ENCODE data around the gene SNRNP25.

Gene SNRNP25

DNA sequence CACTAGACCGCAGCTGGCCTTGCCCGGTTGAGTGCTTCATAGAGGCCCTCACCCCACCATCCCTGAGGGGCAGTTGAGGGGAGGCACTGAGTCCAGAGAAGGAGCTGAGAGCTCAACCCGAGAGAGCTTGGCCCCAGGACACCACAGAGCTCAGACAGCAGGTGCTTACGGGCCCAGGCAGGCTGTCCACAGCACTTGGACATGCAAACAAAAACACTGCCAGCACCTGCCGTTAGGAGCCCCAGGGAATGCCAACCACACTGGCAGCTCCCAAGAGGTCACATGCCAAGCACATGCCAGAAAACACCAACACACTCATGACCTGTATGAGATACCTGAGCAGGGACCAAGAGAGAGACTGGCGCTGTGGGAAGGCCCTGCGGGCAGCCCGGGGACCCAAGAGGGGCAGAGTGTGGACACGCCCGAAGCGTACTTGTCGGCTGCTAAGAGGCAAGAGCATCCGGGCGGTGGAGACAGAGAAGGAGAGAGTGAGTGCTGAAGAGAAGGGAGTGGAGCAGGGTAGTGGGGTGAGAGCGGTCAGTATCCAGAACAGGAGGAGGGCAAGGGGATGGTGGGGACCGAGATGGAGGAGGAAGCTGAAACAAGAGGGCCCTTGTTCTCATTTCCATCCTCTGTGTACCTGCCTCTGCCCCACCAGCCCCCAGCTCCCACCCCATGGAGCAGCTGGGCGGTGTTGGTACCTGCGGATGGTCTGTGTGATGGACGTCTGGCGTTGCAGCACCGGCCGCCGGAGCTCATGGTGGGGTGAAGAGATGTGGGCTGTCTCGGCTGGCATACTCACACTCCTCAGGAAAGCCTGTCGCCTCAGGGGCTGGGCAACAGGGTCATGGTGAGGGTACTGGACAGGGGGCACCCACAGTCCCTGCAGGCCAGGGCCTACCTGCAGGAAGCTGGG is 10.6 kb downstream of the SNRNP25 start:
- DNase-seq: no peak

DNA sequence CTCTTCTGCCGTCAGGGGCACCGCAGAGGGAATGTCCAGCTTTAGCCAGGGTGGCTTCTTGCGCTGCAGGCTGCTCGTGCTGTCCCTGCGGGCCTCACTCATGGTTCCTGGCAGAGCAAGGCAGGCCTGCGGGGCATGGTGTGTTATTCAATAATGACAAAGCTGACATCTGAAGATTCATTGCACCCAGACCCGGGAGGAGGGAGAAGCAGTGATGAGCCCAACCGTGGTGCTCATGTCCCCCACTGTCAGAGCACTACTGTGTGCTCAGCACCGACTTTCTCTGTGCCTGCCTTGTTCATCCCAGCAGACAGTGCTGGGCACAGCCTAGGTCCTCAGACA is 11.3 kb downstream of the SNRNP25 start:
- DNase-seq: no peak

DNA sequence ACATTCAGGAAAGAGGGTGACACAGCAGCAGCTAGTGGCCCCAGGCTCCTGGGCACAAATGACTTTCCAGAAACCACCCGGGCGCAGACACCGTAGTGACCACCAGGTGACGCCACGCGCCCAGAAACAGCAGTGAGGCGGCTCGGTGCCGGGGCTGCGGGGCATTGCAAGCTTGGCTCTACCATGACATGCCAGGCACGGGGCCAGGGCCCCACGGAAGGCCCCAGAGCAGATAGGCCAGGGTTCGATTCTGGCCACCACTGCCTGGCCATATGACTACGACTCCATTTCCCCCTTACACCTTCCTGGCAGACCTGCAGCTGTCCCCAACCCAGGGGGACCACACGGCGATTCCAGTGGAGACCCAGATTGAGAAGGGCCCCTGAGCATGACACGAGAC is 12.1 kb downstream of the SNRNP25 start:
- peak; percentile 79 for DNase-seq

DNA sequence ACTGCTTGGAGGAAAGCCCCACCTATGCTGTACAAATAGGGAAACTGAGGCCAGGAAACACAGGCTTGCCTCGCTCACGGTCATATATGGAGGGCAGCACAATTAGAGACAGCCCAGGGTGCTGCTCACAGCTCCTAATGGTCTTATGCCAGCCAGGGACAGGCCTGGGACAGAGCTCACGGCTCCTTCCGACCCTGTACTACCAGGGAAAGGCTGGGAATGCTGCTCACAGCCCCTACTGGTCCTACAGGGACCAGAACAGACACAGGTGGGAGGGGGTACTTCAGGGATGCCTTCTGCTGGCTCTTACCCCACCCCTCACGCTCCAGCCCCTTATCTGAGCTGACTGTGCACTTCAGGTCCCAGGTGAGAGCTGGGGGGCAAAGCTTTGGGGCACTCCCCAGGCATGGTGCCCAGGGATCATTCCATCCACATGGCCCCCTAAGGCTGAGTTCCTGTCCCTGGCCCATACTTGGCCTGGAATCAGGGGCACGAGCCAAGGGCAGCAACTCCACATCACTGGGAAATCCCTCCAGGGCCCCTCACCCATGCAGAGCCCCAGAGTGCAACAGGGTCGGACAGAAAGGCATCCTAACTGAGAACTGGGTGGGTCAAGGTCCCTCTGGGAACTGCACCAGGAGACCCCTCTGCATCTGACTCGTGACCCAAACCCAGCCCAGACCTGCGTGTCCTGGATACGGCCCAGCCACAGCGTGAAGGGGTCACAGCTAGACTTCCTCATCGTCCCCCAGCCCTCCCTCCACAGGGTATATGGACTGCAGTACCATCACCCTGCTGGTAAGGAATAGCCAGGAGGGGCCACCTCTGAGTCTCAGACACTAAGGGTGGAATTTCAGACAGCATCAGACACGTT is 12.9 kb downstream of the SNRNP25 start:
- DNase-seq: no peak

DNA sequence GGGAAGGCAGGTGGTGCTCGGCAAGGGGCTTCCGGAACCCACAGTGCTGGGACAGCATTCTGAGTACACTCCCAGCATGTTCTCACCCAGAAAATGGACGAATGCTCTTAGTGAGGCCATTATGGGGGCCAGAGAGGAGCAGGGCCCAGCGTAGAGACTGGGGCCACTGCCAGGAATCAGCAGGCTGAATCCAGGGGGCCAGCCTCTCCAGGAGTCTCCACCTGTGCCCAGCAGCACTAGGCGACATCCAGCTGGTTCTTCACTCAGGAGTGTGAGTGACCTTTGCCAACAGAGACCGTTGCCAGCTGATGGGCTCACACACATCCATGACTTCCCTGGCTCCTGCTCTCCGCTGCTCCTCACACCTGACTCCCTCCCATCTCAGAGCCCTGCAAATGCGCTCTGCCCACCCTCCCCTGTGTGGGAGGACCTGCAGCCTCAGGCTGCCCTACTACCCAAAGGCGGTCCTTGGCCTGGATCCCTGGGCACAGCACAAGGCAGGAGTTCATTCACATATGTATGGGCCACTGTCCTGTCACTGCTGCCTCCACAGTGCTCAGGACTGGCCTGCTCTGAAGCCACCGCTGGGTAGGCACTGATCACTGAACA is 13.7 kb downstream of the SNRNP25 start:
- no peak for DNase-seq

DNA sequence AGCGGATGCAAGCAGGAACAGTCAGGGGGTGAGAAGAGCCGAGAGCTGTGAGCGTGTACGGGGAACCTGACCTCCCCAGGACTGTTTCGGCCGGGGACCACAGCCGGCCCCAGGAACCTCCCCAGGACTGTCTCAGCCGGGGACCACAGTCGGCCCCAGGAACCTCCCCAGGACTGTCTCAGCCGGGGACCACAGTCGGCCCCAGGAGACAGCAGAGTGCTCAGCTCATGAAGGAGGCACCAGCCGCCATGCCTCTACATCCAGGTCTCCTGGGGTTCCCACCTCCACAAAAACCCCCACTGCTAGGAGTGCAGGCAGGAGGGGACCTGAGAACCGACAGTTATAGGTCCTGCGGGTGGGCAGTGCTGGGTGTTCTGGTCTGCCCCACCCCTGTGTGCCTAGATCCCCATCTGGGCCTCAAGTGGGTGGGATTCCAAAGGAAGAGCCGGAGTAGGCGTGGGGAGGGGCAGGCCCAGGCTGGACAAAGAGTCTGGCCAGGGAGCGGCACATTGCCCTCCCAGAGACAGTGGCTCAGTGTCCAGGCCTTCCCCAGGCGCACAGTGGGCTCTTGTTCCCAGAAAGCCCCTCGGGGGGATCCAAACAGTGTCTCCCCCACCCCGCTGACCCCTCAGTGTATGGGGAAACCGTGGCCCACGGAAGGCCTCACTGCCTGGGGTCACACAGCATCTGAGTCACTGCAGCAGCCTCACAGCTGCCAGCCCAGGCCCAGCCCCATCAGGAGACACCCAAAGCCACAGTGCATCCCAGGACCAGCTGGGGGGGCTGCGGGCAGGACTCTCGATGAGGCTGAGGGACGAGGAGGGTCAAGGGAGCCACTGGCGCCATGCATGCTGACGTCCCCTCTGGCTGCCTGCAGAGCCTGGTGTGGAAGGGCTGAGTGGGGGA is 14.5 kb downstream of the SNRNP25 start:
- no peak for DNase-seq

DNA sequence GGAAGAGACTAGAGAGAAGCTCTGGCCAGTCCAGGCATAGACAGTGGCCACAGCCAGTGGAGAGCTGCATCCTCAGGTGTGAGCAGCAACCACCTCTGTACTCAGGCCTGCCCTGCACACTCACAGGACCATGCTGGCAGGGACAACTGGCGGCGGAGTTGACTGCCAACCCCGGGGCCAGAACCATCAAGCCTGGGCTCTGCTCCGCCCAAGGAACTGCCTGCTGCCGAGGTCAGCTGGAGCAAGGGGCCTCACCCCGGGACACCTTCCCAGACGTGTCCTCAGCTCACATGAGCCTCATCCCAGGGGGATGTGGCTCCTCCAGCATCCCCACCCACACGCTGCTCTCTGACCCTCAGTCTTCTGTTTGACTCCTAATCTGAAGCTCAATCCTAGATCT is 15.6 kb downstream of the SNRNP25 start:
- no peak for DNase-seq

DNA sequence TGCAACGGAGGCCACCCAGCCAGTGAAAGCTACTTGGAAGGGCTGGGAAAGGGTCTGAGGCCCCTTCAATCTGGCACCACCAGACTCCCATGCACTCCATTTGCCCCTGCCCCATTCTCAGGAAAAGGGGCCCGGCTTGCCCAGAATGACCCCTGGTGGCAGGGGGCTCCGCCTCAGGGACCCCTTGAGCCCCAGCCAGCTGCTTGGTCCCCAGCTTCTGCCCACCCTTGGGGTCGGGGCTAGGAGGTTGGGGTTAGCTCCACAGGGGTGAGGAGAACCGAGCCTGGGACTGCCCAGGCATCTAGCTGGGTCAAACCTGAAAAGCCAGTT is 17.5 kb downstream of the SNRNP25 start:
- DNase-seq: no peak

DNA sequence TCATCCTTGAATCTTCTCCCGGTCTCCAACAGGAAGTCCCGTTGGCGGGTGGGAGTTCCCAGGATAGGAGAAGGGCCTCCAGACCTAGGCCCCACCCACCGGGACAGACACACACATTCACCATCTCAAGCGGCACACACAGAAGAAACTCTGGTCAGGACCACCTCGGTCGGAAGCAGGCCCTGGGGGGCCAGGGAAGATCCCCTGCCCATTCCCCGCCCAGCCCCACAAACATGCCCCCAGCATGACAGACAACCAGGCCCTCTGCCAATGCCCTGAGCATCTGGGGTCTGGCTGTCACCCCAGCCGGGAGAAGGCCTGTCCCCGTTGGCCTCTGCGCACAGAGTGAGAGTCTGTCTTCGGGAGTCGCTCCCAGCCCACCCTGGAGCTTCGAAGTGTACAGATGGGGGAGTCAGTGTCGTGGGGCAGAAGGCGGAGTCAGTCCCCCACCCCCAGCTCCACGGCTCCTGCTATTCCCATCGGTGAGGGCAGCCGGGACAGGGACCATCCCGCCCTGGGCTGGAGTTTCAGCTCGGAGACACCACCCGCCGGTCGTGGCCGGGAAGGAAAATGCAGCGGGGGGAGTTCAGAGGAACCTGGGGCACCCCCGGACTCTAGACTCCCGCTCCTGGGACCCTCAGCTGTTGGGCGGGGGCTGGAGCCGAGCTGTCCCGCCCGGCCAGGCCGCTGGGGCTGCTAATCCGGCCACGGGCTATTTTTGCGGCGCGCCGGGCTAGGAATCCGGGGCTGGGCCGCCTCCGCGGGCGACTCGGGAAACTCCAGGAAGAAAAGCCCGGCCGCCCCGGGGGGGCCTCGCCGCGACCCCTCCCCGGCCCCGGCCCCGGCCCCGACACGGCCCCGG is 18.1 kb downstream of the SNRNP25 start:
- no peak for DNase-seq

DNA sequence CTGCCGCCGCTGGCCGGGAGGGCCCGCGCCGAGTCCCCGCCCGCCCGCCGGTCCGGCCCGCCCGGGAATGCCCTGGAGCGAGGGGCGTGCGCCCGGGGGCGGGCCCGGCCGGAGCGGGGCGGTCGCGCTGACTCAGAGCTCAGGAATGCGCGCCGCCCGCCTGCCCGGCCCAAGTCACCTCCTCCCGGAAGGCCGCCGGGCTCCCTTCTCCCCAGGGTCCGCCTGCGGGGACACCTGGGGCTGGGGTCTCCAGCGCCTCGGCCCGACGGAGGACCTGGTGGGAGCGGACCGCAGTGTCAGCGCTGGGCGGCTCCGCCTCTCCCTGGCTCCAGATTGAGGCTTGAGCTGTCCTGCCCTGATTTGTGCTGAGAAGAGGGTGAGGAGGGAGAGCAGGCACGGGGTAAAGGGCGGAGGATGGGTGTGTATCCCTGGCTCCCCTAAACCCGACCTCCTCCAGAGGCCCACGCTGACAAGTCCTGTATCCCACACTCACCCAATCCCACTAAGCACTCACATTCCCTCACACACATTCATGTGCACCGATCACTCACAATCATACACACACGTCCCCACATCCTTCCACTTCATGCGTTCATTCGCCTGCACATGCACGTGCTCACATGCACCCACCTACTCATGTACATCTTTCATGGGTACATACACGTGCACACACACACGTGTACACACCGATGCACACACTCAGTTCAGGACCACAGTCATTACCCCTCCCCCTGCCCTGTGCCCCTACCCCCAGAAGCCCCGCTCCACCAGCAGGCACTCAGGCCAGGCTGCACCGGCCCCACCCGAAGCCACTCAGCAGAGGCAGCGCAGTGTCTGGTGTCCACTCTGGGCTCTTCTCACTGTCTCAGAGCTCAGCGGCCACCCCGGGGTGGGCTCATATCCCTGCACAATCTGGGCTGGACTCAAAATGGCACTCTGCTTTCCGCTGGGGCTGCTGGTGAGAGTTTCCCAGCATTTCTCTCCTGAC is 19.2 kb downstream of the SNRNP25 start, which contains the start of gene RHBDF1:
Gene RHBDF1, minus strand, starts transcription at position 71 of the 988 bp plus-strand sequence. CDS start 7,616 bp downstream, outside the sequence.
- no peak for DNase-seq

DNA sequence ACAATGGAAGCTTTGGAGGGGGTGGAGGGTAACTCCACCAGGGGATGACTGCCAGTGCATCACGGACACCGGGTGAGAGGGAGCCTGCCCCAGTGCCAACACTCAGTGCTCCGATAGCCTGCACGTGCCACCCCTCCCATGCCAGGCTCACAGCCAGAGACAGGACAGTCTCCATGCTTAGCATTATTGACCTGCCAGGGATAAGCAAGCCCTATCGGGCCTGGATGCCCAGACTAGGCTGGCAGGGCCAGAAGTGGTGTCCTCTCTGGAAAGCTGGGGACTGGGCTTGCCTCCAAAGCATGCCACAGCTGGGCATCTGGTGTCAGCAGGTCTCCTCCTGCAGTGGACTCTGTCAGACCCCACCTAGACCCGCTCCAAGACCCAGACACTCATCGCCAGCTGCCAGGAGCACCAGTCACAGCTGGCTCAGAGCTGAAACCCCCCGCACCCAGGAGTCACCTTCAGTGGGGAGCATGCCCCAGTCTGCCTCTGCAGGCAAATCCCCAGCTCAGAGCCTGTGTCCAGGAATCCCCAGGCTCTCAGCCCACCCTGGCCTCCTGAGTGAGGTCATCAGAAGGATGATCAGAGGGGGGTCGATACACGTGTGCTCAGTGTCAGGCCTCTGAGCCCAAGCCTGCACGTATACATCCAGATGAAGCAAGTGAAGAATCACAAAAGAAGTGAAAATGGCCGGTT is 20.6 kb downstream of the SNRNP25 start:
- DNase-seq: no peak

DNA sequence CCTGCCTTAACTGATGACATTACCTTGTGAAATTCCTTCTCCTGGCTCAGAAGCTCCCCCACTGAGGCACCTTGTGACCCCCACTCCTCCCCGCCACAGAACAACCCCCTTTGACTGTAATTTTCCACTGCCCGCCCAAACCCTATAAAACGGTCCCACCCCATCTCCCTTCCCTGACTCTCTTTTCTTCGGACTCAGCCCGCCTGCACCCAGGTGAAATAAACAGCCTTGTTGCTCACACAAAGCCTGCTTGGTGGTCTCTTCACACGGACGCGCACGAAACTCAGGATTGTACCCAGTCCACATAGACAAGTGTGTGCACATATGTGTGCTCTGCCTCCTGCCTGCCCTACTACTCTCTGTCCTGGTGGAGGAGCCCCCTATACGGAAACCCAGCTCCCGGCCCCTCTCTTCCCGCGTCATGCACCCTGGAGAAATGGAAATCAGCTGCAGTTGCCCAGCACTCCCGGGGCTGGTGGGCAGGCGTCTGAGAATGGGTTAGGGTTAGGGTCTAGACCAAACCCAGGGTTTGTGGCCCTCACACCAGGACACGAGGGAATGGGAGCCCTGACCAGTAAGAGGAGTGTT is 21.2 kb downstream of the SNRNP25 start:
- DNase-seq: no peak

DNA sequence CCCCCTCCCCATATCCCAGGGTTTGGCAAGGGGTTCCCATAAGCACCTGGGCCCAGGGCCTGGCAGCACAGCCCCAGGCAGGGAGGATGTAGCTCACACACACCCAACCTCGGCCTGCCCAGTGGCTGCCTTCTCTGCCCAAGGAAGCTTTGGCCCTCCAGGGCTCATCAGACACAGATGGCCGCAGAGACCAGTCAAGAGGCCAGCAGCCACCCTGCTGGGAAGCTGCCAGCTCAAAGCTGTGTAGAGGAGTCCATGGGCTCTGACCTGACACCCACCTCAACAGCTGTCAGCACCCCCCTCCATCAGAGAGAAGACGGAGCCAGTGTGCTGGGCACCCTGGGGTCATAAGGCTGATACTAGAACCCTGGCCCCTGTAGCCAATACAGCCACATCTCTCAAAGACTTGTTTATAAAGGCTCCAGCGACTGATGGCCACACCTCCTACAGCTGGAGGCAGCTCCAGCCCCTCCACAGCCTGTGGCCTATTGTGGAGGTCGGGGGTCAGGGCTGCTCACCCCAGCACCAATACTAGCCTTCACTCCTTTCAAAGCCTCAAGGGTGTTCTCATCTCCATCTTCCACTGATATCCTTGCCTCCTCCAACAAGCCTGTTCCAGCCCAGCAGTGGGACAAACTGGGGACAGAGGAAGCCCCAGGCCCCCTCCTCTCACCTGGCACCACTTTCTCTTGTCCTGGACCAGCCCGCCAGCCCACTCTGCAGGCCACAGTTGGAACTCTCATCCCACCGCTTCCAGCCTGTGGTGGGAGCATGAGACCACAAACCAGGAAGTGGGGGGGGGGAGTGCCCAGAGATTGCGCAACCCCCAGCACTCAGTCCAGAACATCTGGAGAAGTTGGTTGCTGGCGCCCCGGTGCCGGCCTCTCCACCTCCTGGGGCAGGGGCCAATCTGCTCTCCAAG is 22.2 kb downstream of the SNRNP25 start:
- DNase-seq: no peak

DNA sequence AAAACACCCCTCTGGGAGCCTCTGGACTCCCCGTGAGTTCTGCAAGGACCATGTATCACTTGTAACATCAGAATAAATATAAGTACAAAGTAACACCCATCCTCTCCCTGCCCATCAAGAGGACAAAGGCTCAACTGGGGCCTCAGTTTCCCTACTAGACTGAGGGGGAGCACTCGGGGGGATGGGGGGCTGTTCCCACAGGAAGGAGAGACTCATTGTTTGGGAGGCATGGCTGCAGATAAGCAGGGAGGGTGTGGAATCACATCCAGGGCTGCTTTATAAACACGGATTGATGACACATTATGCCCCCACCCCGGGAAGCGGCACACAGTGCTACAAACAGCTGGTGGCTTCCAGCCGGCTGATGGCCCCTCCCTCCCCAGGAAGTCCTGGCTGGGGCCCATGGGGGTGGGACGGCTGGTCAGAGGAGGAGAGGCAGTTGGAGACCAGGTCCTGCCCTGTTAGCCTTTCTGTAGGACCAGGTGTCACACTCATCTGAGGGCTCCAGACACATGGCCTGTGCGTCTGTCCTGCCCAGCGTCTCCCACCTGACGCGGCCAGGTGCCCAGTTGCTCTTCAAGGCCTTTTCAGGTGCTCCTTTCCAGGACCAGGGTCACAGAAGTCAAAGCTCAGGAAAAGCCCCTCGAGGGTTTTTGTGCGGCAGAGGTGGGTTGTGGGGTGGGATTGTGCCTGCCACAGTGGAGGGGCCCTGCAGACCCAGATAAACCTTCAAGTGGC is 23.1 kb downstream of the SNRNP25 start:
- no peak for DNase-seq

DNA sequence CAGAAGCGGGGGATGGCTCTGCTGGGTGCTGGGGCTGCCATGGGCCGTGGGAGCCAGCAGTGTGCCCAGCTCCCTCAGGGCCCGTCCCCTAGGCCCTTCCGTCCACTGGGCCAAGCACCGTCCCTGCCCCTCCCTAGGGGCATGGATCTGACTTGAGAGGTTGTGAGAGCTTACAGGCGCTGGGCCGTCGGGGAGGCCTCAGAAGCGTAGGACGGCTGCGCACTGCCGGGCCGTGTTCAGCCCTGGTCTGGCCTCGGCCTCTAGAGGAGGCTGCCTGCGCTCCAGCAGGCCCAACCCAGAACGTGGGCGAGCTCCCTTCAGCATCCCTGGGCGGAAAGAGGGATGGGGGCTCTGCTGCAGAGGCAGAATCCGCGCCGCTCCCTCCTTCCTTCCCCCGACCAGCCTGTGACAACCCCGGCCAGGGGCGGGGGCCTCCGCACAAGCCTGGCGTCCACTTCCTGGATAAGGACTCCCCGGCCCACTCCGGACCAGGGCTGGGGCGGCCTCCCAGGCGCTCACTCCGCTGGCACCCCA is 23.7 kb downstream of the SNRNP25 start:
- DNase-seq: no peak

DNA sequence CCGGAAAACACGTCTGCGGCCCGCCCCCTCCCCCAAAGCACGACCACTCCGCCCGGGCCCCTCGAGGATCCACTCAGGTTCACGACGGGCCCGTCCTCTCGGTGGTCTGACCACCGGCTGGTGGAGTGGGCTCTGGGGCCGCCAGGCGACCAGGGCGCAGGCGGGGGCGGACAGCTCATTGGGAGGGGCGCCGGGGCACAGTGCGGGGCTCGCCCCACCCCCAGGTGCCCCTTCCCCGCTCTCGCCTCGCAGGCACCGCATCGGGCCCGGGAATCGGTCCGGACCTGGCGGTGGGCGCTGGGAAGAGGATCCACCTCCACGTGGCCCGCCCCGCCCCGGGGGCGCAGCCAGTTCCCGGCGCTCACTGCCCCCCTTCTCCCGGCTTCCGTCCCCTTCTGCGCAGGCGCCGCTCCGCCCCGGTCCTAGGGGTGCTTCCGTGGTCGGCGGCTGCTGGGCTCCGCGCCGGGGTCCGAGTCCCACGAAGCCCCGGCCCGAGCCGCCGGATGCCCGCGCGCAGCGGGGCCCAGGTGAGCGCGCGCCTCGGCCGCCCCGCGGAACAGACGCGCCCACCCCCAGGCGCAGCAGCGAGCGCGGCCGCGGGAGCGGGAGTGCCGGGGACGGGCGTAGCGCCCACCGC is 24.3 kb downstream of the SNRNP25 start, which contains the start of gene MPG:
Gene MPG, plus strand, starts transcription at position 419 of the 637 bp plus-strand sequence. Its CDS starts 85 bp downstream, at position 504.
- DNase-seq: peak; percentile 67
